IPS-NIHi11 (cell line): ENCODE results near the gene UBLCP1.
"Not testable (repeated sequence)": the region's sequence is repeated elsewhere in the genome, so short reads cannot be mapped to it uniquely, and the experiment has no call there.

Experiments used
- DNase-seq: peaks from one replicate; pipeline ENCODE4 v3.0.0; 2012; ENCODE audit warnings: mixed read lengths, low spot score

The UBLCP1 gene

GRCh38 chr5:159252195-159252594 is 10.9 kb upstream of the UBLCP1 start:
- DNase-seq: no peak

GRCh38 chr5:159257007-159257406 is 6.1 kb upstream of the UBLCP1 start:
- no peak for DNase-seq

GRCh38 chr5:159257629-159258283 is 5.3 kb upstream of the UBLCP1 start:
- no peak for DNase-seq

- no peak for DNase-seq
Observed at GRCh38 chr5:159258361-159258760, 4.7 kb upstream of the UBLCP1 start.

- DNase-seq: not testable (repeated sequence)
Observed at GRCh38 chr5:159260212-159260611, 2.9 kb upstream of the UBLCP1 start.

- peak; percentile 10 for DNase-seq
Observed at GRCh38 chr5:159262472-159262858, 625 bp upstream of the UBLCP1 start.

- DNase-seq: no peak
Observed at GRCh38 chr5:159263569-159263905, 447 bp downstream of the UBLCP1 start.

- not testable (repeated sequence) for DNase-seq
Observed at GRCh38 chr5:159266764-159267163, 3.7 kb downstream of the UBLCP1 start.

- no peak for DNase-seq
Observed at GRCh38 chr5:159269723-159270122, 6.6 kb downstream of the UBLCP1 start.

- no peak for DNase-seq
Observed at GRCh38 chr5:159273923-159274322, 10.8 kb downstream of the UBLCP1 start.

- no peak for DNase-seq
Observed at GRCh38 chr5:159274676-159275075, 11.6 kb downstream of the UBLCP1 start.

- peak; percentile 14 for DNase-seq
Observed at GRCh38 chr5:159286420-159287035, 23.4 kb downstream of the UBLCP1 start.

- no peak for DNase-seq
Observed at GRCh38 chr5:159290741-159291140, 27.7 kb downstream of the UBLCP1 start.

- DNase-seq: no peak
Observed at GRCh38 chr5:159294921-159295320, 31.8 kb downstream of the UBLCP1 start.

- DNase-seq: not testable (repeated sequence)
Observed at GRCh38 chr5:159297300-159297699, 34.2 kb downstream of the UBLCP1 start.

GRCh38 chr5:159301466-159301865 is 38.4 kb downstream of the UBLCP1 start:
- DNase-seq: no peak

GRCh38 chr5:159301929-159302860 is 39.1 kb downstream of the UBLCP1 start:
- DNase-seq: not testable (repeated sequence)

GRCh38 chr5:159303286-159303685 is 40.2 kb downstream of the UBLCP1 start:
- DNase-seq: no peak

GRCh38 chr5:159304961-159305595 is 42.0 kb downstream of the UBLCP1 start:
- DNase-seq: no peak

- DNase-seq: no peak
Observed at GRCh38 chr5:159309689-159310433, 46.8 kb downstream of the UBLCP1 start.

- DNase-seq: peak; percentile 58
Observed at GRCh38 chr5:159310511-159310910, 47.4 kb downstream of the UBLCP1 start.

GRCh38 chr5:159311063-159311462 is 48.0 kb downstream of the UBLCP1 start:
- DNase-seq: no peak
